K562 (cell line): ENCODE results near the gene FBN1. TPM values are rescaled to one million over a fixed set of nuclear protein-coding genes. Genes with fewer than 3 reads are reported as not detected.
A peak's percentile ranks its signal among the peaks of the same experiment; 100 is the strongest.

Experiments
- CBX8 ChIP-seq: fragments of 200-600 bp; sonication (generic); IDR thresholded peaks from 2 replicates; pipeline ENCODE4 v1.6.1; 2012; ENCODE audit warnings: borderline replicate concordance, mixed run types, low read depth, mild to moderate bottlenecking, moderate library complexity, mixed read lengths, low read length, control low read depth, inconsistent platforms; ENCODE audit not compliant: poor library complexity, severe bottlenecking; ENCODE audit errors: extremely low read depth
- DPF2 ChIP-seq: fragments of 450-650 bp; IDR thresholded peaks from 2 replicates; pipeline ENCODE4 v1.6.1; 2016
- KAT8 ChIP-seq: fragments of 450-650 bp; IDR thresholded peaks from 2 replicates; pipeline ENCODE4 v1.6.1; 2016; ENCODE audit warnings: low read depth, mild to moderate bottlenecking
- RB1 ChIP-seq: fragments of 450-650 bp; IDR thresholded peaks from 2 replicates; pipeline ENCODE4 v1.6.1; 2017; ENCODE audit warnings: low read depth, mild to moderate bottlenecking
- SRSF1 ChIP-seq: fragments of 200-400 bp; formaldehyde crosslinking; IDR thresholded peaks from 2 replicates; pipeline ENCODE4 v1.6.1; 2017; ENCODE audit warnings: mild to moderate bottlenecking, low read depth, low read length, moderate library complexity
- TAF15 ChIP-seq: fragments of 200-400 bp; formaldehyde crosslinking; IDR thresholded peaks from 2 replicates; pipeline ENCODE4 v1.6.1; 2017; ENCODE audit warnings: mild to moderate bottlenecking, low read depth, low read length, moderate library complexity
- ZNF23 ChIP-seq: fragments of 250-450 bp; sonication (Bioruptor Pico); IDR thresholded peaks from 2 replicates; pipeline ENCODE4 v1.4.0; 2020; ENCODE audit warnings: mild to moderate bottlenecking
- polyA plus RNA-seq, 8 experiments: library from polyadenylated mRNA; depleted of rRNA in 4 of 8; stranded (reverse) in 5 of 8; unstranded in 3 of 8; fragments of >200 nt; fragmentation: Nextera tagmentation in 2 of 8; fragmentation: Illumina TruSeq in 1 of 8; extraction: Ambion mirVana in 2 of 8; extraction: Trizol in 1 of 8; gene quantifications; 2 replicates each; pipeline versions ENCODE4 v1.2.1 to v1.2.3, GENCODE V29; 2011 to 2014; ENCODE audit warnings: inconsistent platforms in 1 of 8, missing spikeins in 1 of 8
- total RNA-seq, 7 experiments: library from RNA; depleted of rRNA in 6 of 7; stranded (reverse); fragments of >200 nt in 6 of 7; fragmentation: Illumina TruSeq in 2 of 7; extraction: Trizol in 2 of 7; gene quantifications; 2 replicates each; pipeline versions ENCODE4 v1.2.1 to v1.2.3, GENCODE V29; 2011 to 2021; ENCODE audit warnings: low replicate concordance in 1 of 7
- TF ChIP-seq, protein P1 (sequence below): sonication (generic); formaldehyde crosslinking; IDR thresholded peaks from 2 replicates; pipeline ENCODE4 v1.8.0; 2022; ENCODE audit warnings: mild to moderate bottlenecking, missing genetic modification reagents, borderline replicate concordance
- TF ChIP-seq, protein P2 (sequence below): fragments of 450-650 bp; IDR thresholded peaks from 2 replicates; pipeline ENCODE4 v1.7.0; 2016; ENCODE audit warnings: borderline replicate concordance
- TF ChIP-seq, protein P3 (sequence below): sonication (generic); formaldehyde crosslinking; IDR thresholded peaks from 2 replicates; pipeline ENCODE4 v1.8.0; 2022; ENCODE audit warnings: mild to moderate bottlenecking, missing genetic modification reagents
- TF ChIP-seq, protein P4 (sequence below): sonication (generic); formaldehyde crosslinking; IDR thresholded peaks from 2 replicates; pipeline ENCODE4 v1.8.1; 2022; ENCODE audit warnings: missing genetic modification reagents
- TF ChIP-seq, protein P5 (sequence below): fragments of 250-450 bp; sonication (Bioruptor Pico); IDR thresholded peaks from 2 replicates; pipeline ENCODE4 v1.4.0; 2020
- TF ChIP-seq, protein P6 (sequence below): fragments of 250-450 bp; sonication (Bioruptor Pico); IDR thresholded peaks from 2 replicates; pipeline ENCODE4 v1.5.0; 2021

The FBN1 gene
- total and polyA plus RNA-seq, 9 of the 15 experiments (the other 6 are each of a cell fraction or from before 2014, with no cell fraction given), result 0.15 to 1.2 (median 0.60) TPM

DNA sequence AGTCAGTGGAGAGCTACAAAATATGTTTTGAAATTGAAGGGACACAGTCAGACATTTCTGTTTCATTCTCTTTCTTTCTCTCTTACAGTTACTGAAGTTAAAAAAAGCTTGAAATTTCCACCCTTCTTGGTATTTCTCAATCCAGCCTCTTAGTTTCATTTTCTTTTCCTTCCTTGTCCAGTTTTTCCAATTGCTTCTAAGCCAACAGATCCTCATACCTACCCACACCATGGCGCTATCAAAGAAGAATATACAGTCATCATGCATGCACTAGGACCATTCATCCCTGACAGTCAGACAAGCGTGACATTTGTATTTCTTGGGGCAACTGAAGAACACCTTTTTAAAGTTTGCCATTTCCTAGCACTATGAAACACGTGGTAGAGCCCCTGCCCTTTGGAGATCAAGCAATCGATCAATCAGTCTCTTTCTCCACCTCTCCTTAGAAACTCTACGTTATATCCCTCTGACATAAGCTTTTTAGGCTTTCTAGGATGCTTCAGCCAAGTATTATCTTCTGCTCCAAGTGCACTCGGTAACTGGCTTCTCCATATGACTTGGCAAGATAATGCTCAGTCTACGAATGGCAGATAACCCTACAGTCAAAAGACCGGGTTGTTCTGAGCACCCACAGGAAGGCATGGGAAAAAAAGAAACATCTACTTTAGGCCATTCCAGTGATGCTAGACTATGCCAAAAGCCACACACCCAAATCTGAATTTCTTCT lies 65.4 kb downstream of the FBN1 start (continued):
- TF ChIP-seq, protein P1, sequence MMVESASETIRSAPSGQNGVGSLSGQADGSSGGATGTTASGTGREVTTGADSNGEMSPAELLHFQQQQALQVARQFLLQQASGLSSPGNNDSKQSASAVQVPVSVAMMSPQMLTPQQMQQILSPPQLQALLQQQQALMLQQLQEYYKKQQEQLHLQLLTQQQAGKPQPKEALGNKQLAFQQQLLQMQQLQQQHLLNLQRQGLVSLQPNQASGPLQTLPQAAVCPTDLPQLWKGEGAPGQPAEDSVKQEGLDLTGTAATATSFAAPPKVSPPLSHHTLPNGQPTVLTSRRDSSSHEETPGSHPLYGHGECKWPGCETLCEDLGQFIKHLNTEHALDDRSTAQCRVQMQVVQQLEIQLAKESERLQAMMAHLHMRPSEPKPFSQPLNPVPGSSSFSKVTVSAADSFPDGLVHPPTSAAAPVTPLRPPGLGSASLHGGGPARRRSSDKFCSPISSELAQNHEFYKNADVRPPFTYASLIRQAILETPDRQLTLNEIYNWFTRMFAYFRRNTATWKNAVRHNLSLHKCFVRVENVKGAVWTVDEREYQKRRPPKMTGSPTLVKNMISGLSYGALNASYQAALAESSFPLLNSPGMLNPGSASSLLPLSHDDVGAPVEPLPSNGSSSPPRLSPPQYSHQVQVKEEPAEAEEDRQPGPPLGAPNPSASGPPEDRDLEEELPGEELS (CRISPR knock-in tag), result no peak
- TF ChIP-seq ZNF23 (CRISPR knock-in tag) (no peak), DPF2 (peak; percentile 95), CBX8 (no peak), TAF15 (no peak), RB1 (no peak), KAT8 (no peak), SRSF1 (no peak)
- TF ChIP-seq, protein P2, sequence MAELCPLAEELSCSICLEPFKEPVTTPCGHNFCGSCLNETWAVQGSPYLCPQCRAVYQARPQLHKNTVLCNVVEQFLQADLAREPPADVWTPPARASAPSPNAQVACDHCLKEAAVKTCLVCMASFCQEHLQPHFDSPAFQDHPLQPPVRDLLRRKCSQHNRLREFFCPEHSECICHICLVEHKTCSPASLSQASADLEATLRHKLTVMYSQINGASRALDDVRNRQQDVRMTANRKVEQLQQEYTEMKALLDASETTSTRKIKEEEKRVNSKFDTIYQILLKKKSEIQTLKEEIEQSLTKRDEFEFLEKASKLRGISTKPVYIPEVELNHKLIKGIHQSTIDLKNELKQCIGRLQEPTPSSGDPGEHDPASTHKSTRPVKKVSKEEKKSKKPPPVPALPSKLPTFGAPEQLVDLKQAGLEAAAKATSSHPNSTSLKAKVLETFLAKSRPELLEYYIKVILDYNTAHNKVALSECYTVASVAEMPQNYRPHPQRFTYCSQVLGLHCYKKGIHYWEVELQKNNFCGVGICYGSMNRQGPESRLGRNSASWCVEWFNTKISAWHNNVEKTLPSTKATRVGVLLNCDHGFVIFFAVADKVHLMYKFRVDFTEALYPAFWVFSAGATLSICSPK, result no peak
- TF ChIP-seq, protein P3, sequence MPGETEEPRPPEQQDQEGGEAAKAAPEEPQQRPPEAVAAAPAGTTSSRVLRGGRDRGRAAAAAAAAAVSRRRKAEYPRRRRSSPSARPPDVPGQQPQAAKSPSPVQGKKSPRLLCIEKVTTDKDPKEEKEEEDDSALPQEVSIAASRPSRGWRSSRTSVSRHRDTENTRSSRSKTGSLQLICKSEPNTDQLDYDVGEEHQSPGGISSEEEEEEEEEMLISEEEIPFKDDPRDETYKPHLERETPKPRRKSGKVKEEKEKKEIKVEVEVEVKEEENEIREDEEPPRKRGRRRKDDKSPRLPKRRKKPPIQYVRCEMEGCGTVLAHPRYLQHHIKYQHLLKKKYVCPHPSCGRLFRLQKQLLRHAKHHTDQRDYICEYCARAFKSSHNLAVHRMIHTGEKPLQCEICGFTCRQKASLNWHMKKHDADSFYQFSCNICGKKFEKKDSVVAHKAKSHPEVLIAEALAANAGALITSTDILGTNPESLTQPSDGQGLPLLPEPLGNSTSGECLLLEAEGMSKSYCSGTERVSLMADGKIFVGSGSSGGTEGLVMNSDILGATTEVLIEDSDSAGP (CRISPR knock-in tag), result no peak
- TF ChIP-seq, protein P4, sequence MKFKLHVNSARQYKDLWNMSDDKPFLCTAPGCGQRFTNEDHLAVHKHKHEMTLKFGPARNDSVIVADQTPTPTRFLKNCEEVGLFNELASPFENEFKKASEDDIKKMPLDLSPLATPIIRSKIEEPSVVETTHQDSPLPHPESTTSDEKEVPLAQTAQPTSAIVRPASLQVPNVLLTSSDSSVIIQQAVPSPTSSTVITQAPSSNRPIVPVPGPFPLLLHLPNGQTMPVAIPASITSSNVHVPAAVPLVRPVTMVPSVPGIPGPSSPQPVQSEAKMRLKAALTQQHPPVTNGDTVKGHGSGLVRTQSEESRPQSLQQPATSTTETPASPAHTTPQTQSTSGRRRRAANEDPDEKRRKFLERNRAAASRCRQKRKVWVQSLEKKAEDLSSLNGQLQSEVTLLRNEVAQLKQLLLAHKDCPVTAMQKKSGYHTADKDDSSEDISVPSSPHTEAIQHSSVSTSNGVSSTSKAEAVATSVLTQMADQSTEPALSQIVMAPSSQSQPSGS (CRISPR knock-in tag), result no peak
- TF ChIP-seq, protein P5, sequence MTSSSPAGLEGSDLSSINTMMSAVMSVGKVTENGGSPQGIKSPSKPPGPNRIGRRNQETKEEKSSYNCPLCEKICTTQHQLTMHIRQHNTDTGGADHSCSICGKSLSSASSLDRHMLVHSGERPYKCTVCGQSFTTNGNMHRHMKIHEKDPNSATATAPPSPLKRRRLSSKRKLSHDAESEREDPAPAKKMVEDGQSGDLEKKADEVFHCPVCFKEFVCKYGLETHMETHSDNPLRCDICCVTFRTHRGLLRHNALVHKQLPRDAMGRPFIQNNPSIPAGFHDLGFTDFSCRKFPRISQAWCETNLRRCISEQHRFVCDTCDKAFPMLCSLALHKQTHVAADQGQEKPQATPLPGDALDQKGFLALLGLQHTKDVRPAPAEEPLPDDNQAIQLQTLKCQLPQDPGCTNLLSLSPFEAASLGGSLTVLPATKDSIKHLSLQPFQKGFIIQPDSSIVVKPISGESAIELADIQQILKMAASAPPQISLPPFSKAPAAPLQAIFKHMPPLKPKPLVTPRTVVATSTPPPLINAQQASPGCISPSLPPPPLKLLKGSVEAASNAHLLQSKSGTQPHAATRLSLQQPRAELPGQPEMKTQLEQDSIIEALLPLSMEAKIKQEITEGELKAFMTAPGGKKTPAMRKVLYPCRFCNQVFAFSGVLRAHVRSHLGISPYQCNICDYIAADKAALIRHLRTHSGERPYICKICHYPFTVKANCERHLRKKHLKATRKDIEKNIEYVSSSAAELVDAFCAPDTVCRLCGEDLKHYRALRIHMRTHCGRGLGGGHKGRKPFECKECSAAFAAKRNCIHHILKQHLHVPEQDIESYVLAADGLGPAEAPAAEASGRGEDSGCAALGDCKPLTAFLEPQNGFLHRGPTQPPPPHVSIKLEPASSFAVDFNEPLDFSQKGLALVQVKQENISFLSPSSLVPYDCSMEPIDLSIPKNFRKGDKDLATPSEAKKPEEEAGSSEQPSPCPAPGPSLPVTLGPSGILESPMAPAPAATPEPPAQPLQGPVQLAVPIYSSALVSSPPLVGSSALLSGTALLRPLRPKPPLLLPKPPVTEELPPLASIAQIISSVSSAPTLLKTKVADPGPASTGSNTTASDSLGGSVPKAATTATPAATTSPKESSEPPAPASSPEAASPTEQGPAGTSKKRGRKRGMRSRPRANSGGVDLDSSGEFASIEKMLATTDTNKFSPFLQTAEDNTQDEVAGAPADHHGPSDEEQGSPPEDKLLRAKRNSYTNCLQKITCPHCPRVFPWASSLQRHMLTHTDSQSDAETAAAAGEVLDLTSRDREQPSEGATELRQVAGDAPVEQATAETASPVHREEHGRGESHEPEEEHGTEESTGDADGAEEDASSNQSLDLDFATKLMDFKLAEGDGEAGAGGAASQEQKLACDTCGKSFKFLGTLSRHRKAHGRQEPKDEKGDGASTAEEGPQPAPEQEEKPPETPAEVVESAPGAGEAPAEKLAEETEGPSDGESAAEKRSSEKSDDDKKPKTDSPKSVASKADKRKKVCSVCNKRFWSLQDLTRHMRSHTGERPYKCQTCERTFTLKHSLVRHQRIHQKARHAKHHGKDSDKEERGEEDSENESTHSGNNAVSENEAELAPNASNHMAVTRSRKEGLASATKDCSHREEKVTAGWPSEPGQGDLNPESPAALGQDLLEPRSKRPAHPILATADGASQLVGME (CRISPR knock-in tag), result no peak
- TF ChIP-seq, protein P6, sequence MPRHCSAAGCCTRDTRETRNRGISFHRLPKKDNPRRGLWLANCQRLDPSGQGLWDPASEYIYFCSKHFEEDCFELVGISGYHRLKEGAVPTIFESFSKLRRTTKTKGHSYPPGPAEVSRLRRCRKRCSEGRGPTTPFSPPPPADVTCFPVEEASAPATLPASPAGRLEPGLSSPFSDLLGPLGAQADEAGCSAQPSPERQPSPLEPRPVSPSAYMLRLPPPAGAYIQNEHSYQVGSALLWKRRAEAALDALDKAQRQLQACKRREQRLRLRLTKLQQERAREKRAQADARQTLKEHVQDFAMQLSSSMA (CRISPR knock-in tag), result no peak
